KMS-11 (cell line): ENCODE measurements around the gene NISCH.

Source experiments
- H2AFZ ChIP-seq: fragments of 200-600 bp; sonication (generic); 2 replicates; pipeline ENCODE4 v1.6.1; 2016; ENCODE audit warnings: antibody characterized with exemption, mixed run types, low read depth
- H3K27ac ChIP-seq: fragments of 200-600 bp; sonication (generic); 2 replicates; pipeline ENCODE4 v1.6.1; 2016; ENCODE audit warnings: mild to moderate bottlenecking, mixed run types
- H3K27me3 ChIP-seq: fragments of 200-600 bp; sonication (generic); 2 replicates; pipeline ENCODE4 v1.6.1; 2017; ENCODE audit warnings: mild to moderate bottlenecking, low read depth, mixed run types, moderate library complexity; ENCODE audit not compliant: insufficient read depth
- H3K36me3 ChIP-seq: fragments of 200-600 bp; sonication (generic); 2 replicates; pipeline ENCODE4 v1.6.1; 2017; ENCODE audit warnings: mild to moderate bottlenecking, mixed run types; ENCODE audit not compliant: insufficient read depth
- H3K4me1 ChIP-seq: fragments of 200-600 bp; sonication (generic); 2 replicates; pipeline ENCODE4 v1.6.1; 2016; ENCODE audit warnings: mild to moderate bottlenecking, low read depth, mixed run types; ENCODE audit not compliant: poor library complexity, severe bottlenecking
- H3K4me2 ChIP-seq: fragments of 200-600 bp; sonication (generic); 2 replicates; pipeline ENCODE4 v1.7.0; 2016; ENCODE audit warnings: mild to moderate bottlenecking, mixed run types
- H3K4me3 ChIP-seq: fragments of 200-600 bp; sonication (generic); IDR thresholded peaks from 2 replicates; pipeline ENCODE4 v1.6.1; 2017; ENCODE audit warnings: low read depth, low read length, mixed read lengths; ENCODE audit not compliant: insufficient read depth
- H3K79me2 ChIP-seq: fragments of 200-600 bp; sonication (generic); 2 replicates; pipeline ENCODE4 v1.6.1; 2016; ENCODE audit warnings: low read depth, mixed run types; ENCODE audit not compliant: insufficient read depth
- H3K9ac ChIP-seq: fragments of 200-600 bp; sonication (generic); 2 replicates; pipeline ENCODE4 v1.6.1; 2016; ENCODE audit warnings: mild to moderate bottlenecking, mixed run types
- H4K20me1 ChIP-seq: fragments of 200-600 bp; sonication (generic); 2 replicates; pipeline ENCODE4 v1.6.1; 2016; ENCODE audit warnings: mild to moderate bottlenecking, mixed run types; ENCODE audit not compliant: insufficient read depth
- CTCF ChIP-seq: fragments of 200-600 bp; sonication (generic); conservative IDR thresholded peaks from 2 replicates; pipeline ENCODE4 v1.6.1; 2017; ENCODE audit warnings: low read depth, mild to moderate bottlenecking, antibody characterized with exemption, low read length, moderate library complexity, mixed read lengths

The NISCH gene

GRCh38 chr3:52533623-52534280, 78.3 kb downstream of the NISCH start, which contains the start of gene NT5DC2:
Gene NT5DC2, minus strand, starts transcription at chr3:52533857. Its CDS starts 120 bp downstream, at chr3:52533737.
- H3K79me2 ChIP-seq: peaks cover 27% of the 10 kb centered on the region; the same call in 1 of the 2 replicates
- no peak within 1 kb of the TSS for H3K27ac ChIP-seq

GRCh38 chr3:52534281-52535183, 79.1 kb downstream of the NISCH start:
- Histone ChIP-seq H3K4me1 (peaks cover 18% of the 10 kb centered on the region), H3K27ac (no peak overlapping the region), H2AFZ (no peak overlapping the region), H3K79me2 (peaks cover 34% of the 10 kb centered on the region; the same call in 1 of the 2 replicates), H3K36me3 (no peaks in the 10 kb centered on the region), H3K9ac (no peak overlapping the region), H3K4me2 (no peak overlapping the region), H4K20me1 (no peaks in the 10 kb centered on the region), H3K27me3 (no peaks in the 10 kb centered on the region), H3K4me3 (no peak overlapping the region)
- TF ChIP-seq CTCF: no peak

More at GRCh38 chr3:52533623-52534280, 78.3 kb downstream of the NISCH start, which contains the start of gene NT5DC2:
- H3K4me1 ChIP-seq: peaks cover 13% of the 10 kb centered on the region
- no peaks in the 10 kb centered on the region for H3K36me3 ChIP-seq
- no peaks in the 10 kb centered on the region for H4K20me1 ChIP-seq
- H3K4me2 ChIP-seq: peak within 1 kb of the TSS; percentile 68
- no peak for TF ChIP-seq CTCF
- no peak within 1 kb of the TSS for H3K4me3 ChIP-seq
- peak within 1 kb of the TSS; percentile 34 for H2AFZ ChIP-seq
- H3K9ac ChIP-seq: peak within 1 kb of the TSS; percentile 41
- no peaks in the 10 kb centered on the region for H3K27me3 ChIP-seq

- Histone ChIP-seq H3K27ac (no peak overlapping the region), H3K4me2 (peak overlapping the region; percentile 1; the same call in 1 of the 2 replicates), H3K36me3 (no peaks in the 10 kb centered on the region; the same call in 1 of the 2 replicates), H3K9ac (no peak overlapping the region), H3K4me1 (peaks cover 18% of the 10 kb centered on the region), H2AFZ (peak overlapping the region; percentile 19; the same call in 1 of the 2 replicates), H3K4me3 (no peak overlapping the region), H3K27me3 (no peaks in the 10 kb centered on the region), H3K79me2 (peaks cover 38% of the 10 kb centered on the region; the same call in 1 of the 2 replicates), H4K20me1 (no peaks in the 10 kb centered on the region)
- no peak for TF ChIP-seq CTCF
These were observed 80.2 kb downstream of the NISCH start for GRCh38 chr3:52535411-52536111.

- H3K79me2 ChIP-seq: peaks cover 43% of the 10 kb centered on the region; the same call in 1 of the 2 replicates
- no peak overlapping the region for H3K9ac ChIP-seq
- no peaks in the 10 kb centered on the region for H4K20me1 ChIP-seq
- H2AFZ ChIP-seq: peak overlapping the region; percentile 19; the same call in 1 of the 2 replicates
- H3K27me3 ChIP-seq: no peaks in the 10 kb centered on the region
- peaks cover 18% of the 10 kb centered on the region for H3K4me1 ChIP-seq
- H3K4me3 ChIP-seq: no peak overlapping the region
- no peak overlapping the region for H3K27ac ChIP-seq
- H3K4me2 ChIP-seq: peak overlapping the region; percentile 1; the same call in 1 of the 2 replicates
- no peak for TF ChIP-seq CTCF
- no peaks in the 10 kb centered on the region; the same call in 1 of the 2 replicates for H3K36me3 ChIP-seq
These were observed 80.6 kb downstream of the NISCH start for GRCh38 chr3:52536112-52536368.
